GM12878 (cell line): ENCODE measurements around the gene PNMT. TPM values are rescaled to one million over a fixed set of nuclear protein-coding genes. Genes with fewer than 3 reads are reported as not detected.

Source experiments
- ATAC-seq: fragments of 200-7000 bp; cut with Tn5 transposase; 3 replicates; pipeline ENCODE4 v1.9.1; 2020; ENCODE audit warnings: mild to moderate bottlenecking, moderate library complexity
- BruUV-seq: library from RNA; stranded (reverse); fragments of 400-500 nt; replicated peaks from 2 replicates; lab custom pipeline; 2021; lab: Mats Ljungman, UMichigan
- CTCF ChIA-PET: fragments of 300-600 bp; sonication (Branson Sonifier 250); formaldehyde crosslinking; extraction: SDS; loops from one replicate; lab custom pipeline; 2021; ENCODE audit warnings: inconsistent platforms; lab: Yijun Ruan, JAX
- POLR2A ChIA-PET: fragments of 350-600 bp; formaldehyde crosslinking; extraction: SDS; loops from one replicate; lab custom pipeline; 2021; ENCODE audit warnings: inconsistent platforms; lab: Charles Lee
- RAD21 ChIA-PET: fragments of 300-600 bp; sonication (Branson Sonifier 250); formaldehyde crosslinking; loops from one replicate; lab custom pipeline; 2023; ENCODE audit warnings: antibody characterized with exemption; ENCODE audit not compliant: unreplicated experiment; lab: Charles Lee
- SMC1A ChIA-PET: fragments of 300-600 bp; sonication (Branson Sonifier 250); formaldehyde crosslinking; loops from one replicate; lab custom pipeline; 2023; ENCODE audit not compliant: unreplicated experiment, uncharacterized antibody; lab: Charles Lee
- DNase-seq: peaks from one replicate; pipeline ENCODE4 v3.0.0-alpha.2; 2011; ENCODE audit warnings: low read depth, low spot score
- FAIRE-seq: peaks from 3 replicates; lab custom pipeline; 2011; peaks lifted over from hg19 to GRCh38; lab: Jason Lieb, UNC
- H2AFZ ChIP-seq: 2 replicates; pipeline ENCODE4 v1.6.0; 2011; ENCODE audit warnings: low read depth, low read length, control low read depth; ENCODE audit not compliant: control insufficient read depth
- H3K27ac ChIP-seq: 2 replicates; pipeline ENCODE4 v1.5.1; 2011; ENCODE audit warnings: control low read depth; ENCODE audit not compliant: control insufficient read depth, insufficient read depth
- H3K27me3 ChIP-seq, 2 experiments: replicated peaks in 1 of 2; 2 replicates each; pipeline versions ENCODE4 v1.6.0 to v1.6.1; 2011; ENCODE audit warnings: low read length in 1 of 2; ENCODE audit not compliant: control insufficient read depth in 2 of 2, insufficient read depth in 2 of 2
- H3K36me3 ChIP-seq, 2 experiments: 2 replicates each; pipeline ENCODE4 v1.5.1; 2011; ENCODE audit warnings: low read length in 1 of 2; ENCODE audit not compliant: control insufficient read depth in 2 of 2, insufficient read depth in 2 of 2
- H3K4me1 ChIP-seq: 2 replicates; pipeline ENCODE4 v1.6.1; 2011; ENCODE audit warnings: mild to moderate bottlenecking, low read length, moderate library complexity, mixed read lengths; ENCODE audit not compliant: control insufficient read depth, insufficient read depth
- H3K4me2 ChIP-seq: 2 replicates; pipeline ENCODE4 v1.6.0; 2011; ENCODE audit warnings: control low read depth; ENCODE audit not compliant: control insufficient read depth, insufficient read depth
- H3K4me3 ChIP-seq: fragments of 200-600 bp; sonication (generic); 2 replicates; pipeline ENCODE4 v1.5.1; 2016
- H3K79me2 ChIP-seq: 2 replicates; pipeline ENCODE4 v1.6.0; 2011; ENCODE audit warnings: low read length; ENCODE audit not compliant: control insufficient read depth, insufficient read depth
- H3K9ac ChIP-seq: 2 replicates; pipeline ENCODE4 v1.8.0; 2011; ENCODE audit warnings: low read length, control low read depth, mixed read lengths; ENCODE audit not compliant: control insufficient read depth, insufficient read depth
- H3K9me3 ChIP-seq: replicated peaks from 3 replicates; pipeline ENCODE4 v1.5.1; 2011; ENCODE audit warnings: mild to moderate bottlenecking, low read length; ENCODE audit not compliant: control insufficient read depth, insufficient read depth
- H4K20me1 ChIP-seq: 2 replicates; pipeline ENCODE4 v1.6.0; 2011; ENCODE audit not compliant: control insufficient read depth, insufficient read depth
- ASH2L ChIP-seq: fragments of 300-600, 200-600 bp; sonication (generic); IDR thresholded peaks from 2 replicates; pipeline ENCODE4 v1.6.1; 2017; ENCODE audit warnings: low read depth, mild to moderate bottlenecking, borderline replicate concordance
- CEBPZ ChIP-seq: fragments of 150-350 bp; IDR thresholded peaks from 2 replicates; pipeline ENCODE4 v1.6.1; 2016; ENCODE audit warnings: low read depth, low read length
- HDAC6 ChIP-seq: fragments of 200-600 bp; sonication (generic); IDR thresholded peaks from one replicate; pipeline ENCODE4 v1.8.0; 2017; ENCODE audit warnings: antibody characterized with exemption; ENCODE audit not compliant: unreplicated experiment
- MYB ChIP-seq: fragments of 150-350 bp; IDR thresholded peaks from 2 replicates; pipeline ENCODE4 v1.6.1; 2014; ENCODE audit warnings: mild to moderate bottlenecking, low read depth, low read length, borderline replicate concordance
- NFXL1 ChIP-seq: fragments of 450-650 bp; IDR thresholded peaks from 2 replicates; pipeline ENCODE4 v1.6.1; 2017; ENCODE audit warnings: antibody characterized with exemption, mild to moderate bottlenecking, borderline replicate concordance
- RCOR1 ChIP-seq: conservative IDR thresholded peaks from 2 replicates; pipeline ENCODE4 v1.6.1; 2012; ENCODE audit warnings: low read depth, low read length, improper control_type of control experiment
- SMAD5 ChIP-seq: IDR thresholded peaks from 2 replicates; pipeline ENCODE4 v1.6.1; 2016; ENCODE audit warnings: antibody characterized with exemption, low read depth
- YBX1 ChIP-seq: fragments of 450-650 bp; IDR thresholded peaks from 2 replicates; pipeline ENCODE4 v1.6.1; 2016; ENCODE audit warnings: antibody characterized with exemption
- WGBS: methylation state at CpG from one replicate; pipeline ENCODE4 v1.1.6; 2016; ENCODE audit warnings: low lambda C conversion rate; ENCODE audit not compliant: insufficient replicate concordance, insufficient coverage; ENCODE audit errors: missing lambda C conversion rate; 5-methylcytosine and 5-hydroxymethylcytosine counted together
- in situ Hi-C: fragments of 300-500 bp; cut with MboI; formaldehyde crosslinking; loops from 9 replicates; pipeline ENCODE4 v1.14.3; 2018; ENCODE audit warnings: mixed read lengths
- intact Hi-C: fragments of 100-400 bp; cut with micrococcal nuclease; formaldehyde crosslinking; loops from one replicate; pipeline ENCODE4 v1.14.2; 2022; ENCODE audit not compliant: unreplicated experiment
- polyA plus RNA-seq, 11 experiments: library from polyadenylated mRNA; depleted of rRNA in 4 of 11; unstranded in 6 of 11; stranded (reverse) in 5 of 11; fragments of >200 nt; fragmentation: Nextera tagmentation in 4 of 11; fragmentation: Illumina TruSeq in 1 of 11; extraction: Ambion mirVana in 4 of 11; extraction: Trizol in 1 of 11; gene quantifications; 1 replicate in 1 of 11; 2 replicates in 10 of 11; pipeline versions ENCODE4 v1.2.1 to v1.2.3, GENCODE V29; 2011 to 2016; ENCODE audit warnings: inconsistent platforms in 2 of 11, missing spikeins in 2 of 11, low read depth in 1 of 11
- total RNA-seq, 4 experiments: library from RNA; depleted of rRNA in 3 of 4; stranded (reverse); fragments of >200 nt in 3 of 4; fragmentation: Illumina TruSeq in 1 of 4; extraction: Trizol in 1 of 4; gene quantifications; 2 replicates each; pipeline versions ENCODE4 v1.2.1 to v1.2.3, GENCODE V29; 2013 to 2021

PNMT gene
- total and polyA plus RNA-seq, 10 of the 15 experiments (the other 5 are each of a cell fraction or from before 2014, with no cell fraction given): not detected

- SMC1A ChIA-PET: interaction anchor here (1.0 to 5.4 kb wide), 4 partner anchors 76 to 248 kb away, joined by 3 to 36 read pairs (median 12); partner anchors contain the start of gene MIEN1
- Histone ChIP-seq H2AFZ (no peak overlapping the region), H3K27ac (no peak overlapping the region), H3K4me2 (no peak overlapping the region), H3K4me3 (no peak overlapping the region), H3K4me1 (peaks cover 5% of the 10 kb centered on the region), H3K27me3 (peaks cover 7 to 8% of the 10 kb centered on the region in 2 experiments), H4K20me1 (no peaks in the 10 kb centered on the region), H3K9ac (no peak overlapping the region), H3K36me3 (no peaks in the 10 kb centered on the region), H3K79me2 (no peaks in the 10 kb centered on the region), H3K9me3 (no peaks in the 10 kb centered on the region)
- no peak for ATAC-seq
- in situ Hi-C loops: loop anchor here (5.0 kb wide), 2 partner anchors 128 to 358 kb away; partner anchors contain the start of gene PSMD3
- POLR2A ChIA-PET: interaction anchor here (0.6 kb wide), 1 partner anchor 131 kb away, joined by 3 read pairs; no protein-coding TSS in a partner anchor
- BruUV-seq: no TSS peak
- CTCF ChIA-PET: interaction anchor here (1.0 to 8.9 kb wide), 10 partner anchors 13 to 381 kb away, joined by 3 to 225 read pairs (median 6); partner anchors contain the start of genes MIEN1, PNMT, PSMD3 and STARD3
- TF ChIP-seq ASH2L (no peak), YBX1 (no peak), NFXL1 (no peak)
- FAIRE-seq: no peak
- 54% methylated on average over 6 of the region's 8 CpGs for WGBS
- intact Hi-C loops: loop anchor here (5.0 kb wide), 3 partner anchors 108 to 403 kb away; partner anchors contain the start of genes IKZF3 and MIEN1
- RAD21 ChIA-PET: interaction anchor here (1.2 to 2.9 kb wide), 2 partner anchors 76 to 129 kb away, joined by 4 to 23 read pairs; no protein-coding TSS in a partner anchor
- no peak for DNase-seq
Measured at GRCh38 chr17:39624313-39624712, 43.9 kb upstream of the PNMT start.

DNA sequence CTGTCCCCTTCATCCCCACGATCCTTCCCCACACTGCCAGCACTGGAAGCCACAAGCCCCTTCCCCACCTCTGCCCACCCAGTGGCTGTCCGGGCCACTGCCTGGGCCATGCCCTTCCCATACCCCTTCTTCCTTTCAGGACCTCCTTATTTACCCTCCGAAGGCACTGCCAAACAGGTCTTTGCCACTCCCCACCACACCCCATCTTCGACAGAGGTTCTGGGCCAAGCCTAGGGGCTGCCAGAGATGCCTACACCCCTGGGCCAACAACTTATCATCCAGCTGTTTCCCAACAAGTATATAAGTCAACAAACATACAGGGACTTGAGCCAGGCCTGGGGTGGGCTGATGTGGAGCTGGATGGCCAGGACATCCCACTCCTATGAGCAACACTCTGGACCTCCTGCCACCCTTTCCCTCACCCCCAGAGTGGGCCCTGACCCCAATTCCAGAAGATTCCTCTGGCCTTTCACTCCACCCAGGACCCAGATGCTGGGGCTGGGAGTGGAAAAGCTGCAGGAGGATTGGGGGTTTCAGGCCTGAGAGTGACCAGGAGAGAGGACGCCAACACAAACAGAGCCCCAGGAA lies 43.0 kb upstream of the PNMT start:
- Histone ChIP-seq H3K4me3 (no peak overlapping the region), H3K79me2 (no peaks in the 10 kb centered on the region), H3K27ac (no peak overlapping the region), H4K20me1 (no peaks in the 10 kb centered on the region), H3K4me2 (no peak overlapping the region), H3K36me3 (no peaks in the 10 kb centered on the region), H3K27me3 (peaks cover 7 to 8% of the 10 kb centered on the region in 2 experiments), H3K4me1 (peaks cover 5% of the 10 kb centered on the region), H2AFZ (no peak overlapping the region), H3K9ac (no peak overlapping the region), H3K9me3 (no peaks in the 10 kb centered on the region)
- TF ChIP-seq MYB (no peak), HDAC6 (no peak), RCOR1 (no peak), CEBPZ (no peak), ASH2L (no peak), SMAD5 (no peak)
- ChIA-PET POLR2A (no interaction called here), CTCF (interaction anchor here (0.6 to 8.9 kb wide), 9 partner anchors 12 to 355 kb away, joined by 3 to 225 read pairs (median 7); partner anchors contain the start of genes MIEN1, PNMT, PSMD3 and STARD3), SMC1A (interaction anchor here (1.0 to 5.4 kb wide), 2 partner anchors 77 to 128 kb away, joined by 3 to 36 read pairs; no protein-coding TSS in a partner anchor), RAD21 (interaction anchor here (1.1 to 1.2 kb wide), 2 partner anchors 77 to 128 kb away, joined by 4 read pairs; no protein-coding TSS in a partner anchor)
- WGBS: 26% methylated on average over 4 of the region's 5 CpGs
- ATAC-seq: no peak
- in situ Hi-C loops (no loop called here), intact Hi-C loops (no loop called here)
- no peak for FAIRE-seq
- DNase-seq: no peak
- no TSS peak for BruUV-seq
